Measurements from ENCODE around the gene POU1F1. TPM values are rescaled to one million over a fixed set of nuclear protein-coding genes. Genes with fewer than 3 reads are reported as not detected.
"Not testable (repeated sequence)": the region's sequence is repeated elsewhere in the genome, so short reads cannot be mapped to it uniquely, and the experiment has no call there.

The POU1F1 gene, protein sequence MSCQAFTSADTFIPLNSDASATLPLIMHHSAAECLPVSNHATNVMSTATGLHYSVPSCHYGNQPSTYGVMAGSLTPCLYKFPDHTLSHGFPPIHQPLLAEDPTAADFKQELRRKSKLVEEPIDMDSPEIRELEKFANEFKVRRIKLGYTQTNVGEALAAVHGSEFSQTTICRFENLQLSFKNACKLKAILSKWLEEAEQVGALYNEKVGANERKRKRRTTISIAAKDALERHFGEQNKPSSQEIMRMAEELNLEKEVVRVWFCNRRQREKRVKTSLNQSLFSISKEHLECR
- not detected in 2 replicates for total RNA-seq

DNA sequence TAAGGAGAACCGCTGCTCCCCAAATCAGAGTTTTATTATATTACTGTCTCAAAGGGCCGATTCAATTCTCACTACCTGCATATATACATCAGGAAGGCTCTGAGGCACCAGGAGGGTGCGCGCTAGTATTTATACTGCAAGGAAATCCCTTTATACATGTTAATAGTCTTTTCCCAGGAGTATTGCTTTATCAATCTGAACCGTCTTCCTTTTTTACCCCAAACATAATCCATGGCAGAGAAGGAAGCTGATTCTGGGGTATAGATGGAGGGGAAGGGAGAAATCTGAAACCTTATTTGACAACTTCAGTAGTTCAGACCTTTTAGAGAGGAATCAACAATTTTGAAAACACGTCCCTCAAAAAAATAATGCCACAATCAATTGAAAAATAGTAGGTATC lies at the start of gene POU1F1:
TSS of gene POU1F1 (minus strand) at position 101 of the 400 bp plus-strand sequence. CDS start 122 bp downstream, outside the sequence.
- no peak for DNase-seq (ENCODE audit: low read depth, low spot score)

DNA sequence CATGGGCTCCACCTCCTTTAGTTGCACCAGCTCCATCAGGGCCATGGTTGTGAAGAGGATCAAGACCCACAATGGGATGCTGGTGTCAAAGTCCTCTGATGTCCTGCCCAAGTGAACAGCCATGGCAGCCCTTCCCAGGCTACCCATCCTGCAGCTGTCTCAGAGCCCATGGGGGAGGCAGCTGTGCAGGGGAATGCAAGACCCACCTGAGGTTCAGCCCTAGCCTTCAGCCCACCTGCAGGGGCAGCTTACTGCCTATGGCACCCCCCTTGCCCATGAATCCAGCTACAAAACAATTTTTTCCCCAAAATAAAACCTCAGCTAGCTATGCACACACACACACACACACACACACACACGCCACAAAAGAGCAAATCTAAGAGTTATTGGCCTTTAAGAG lies 48.2 kb upstream of the POU1F1 start:
- no peak for DNase-seq (ENCODE audit: low read depth, low spot score)

DNA sequence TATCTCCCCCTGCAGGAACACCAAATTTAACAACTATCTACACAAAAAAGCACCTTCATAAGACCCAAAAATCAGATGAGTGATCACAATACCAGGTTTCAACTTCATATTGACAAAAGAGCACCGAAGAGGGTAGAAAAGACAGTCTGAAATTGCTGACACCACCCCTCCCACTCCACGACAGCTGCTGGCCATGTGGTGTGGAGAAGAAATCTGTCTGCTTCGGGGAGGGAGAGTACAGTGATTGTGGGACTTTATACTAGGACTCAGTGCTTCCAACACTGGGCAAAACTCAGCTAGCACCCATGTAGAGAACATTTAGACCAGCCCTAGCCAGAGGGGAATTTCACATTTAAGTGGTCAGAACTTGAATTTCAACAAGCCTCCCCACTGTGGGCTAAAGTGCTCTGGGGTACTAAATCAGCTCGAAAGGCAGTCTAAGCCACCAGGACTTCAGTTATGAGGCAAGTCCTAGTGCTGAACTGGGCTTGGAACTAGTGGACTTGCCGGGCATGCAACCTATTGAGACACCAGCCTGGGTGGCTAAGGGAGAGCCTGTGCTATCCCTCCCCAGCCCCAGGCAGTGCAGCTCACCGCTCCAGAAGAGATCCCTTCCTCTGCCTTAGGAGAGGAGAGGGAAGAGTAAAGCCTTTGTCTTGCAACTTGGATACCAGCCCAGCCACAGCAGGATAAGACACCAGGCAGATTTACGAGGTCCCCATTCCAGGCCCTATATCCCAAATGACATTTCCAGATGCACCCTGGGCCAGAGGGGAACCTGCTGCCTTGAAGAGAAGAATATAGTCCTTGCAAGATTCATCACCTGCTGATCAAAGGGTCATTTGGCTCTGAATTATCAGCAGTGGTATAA lies 44.6 kb upstream of the POU1F1 start:
- DNase-seq (ENCODE audit: low read depth, low spot score): no peak

DNA sequence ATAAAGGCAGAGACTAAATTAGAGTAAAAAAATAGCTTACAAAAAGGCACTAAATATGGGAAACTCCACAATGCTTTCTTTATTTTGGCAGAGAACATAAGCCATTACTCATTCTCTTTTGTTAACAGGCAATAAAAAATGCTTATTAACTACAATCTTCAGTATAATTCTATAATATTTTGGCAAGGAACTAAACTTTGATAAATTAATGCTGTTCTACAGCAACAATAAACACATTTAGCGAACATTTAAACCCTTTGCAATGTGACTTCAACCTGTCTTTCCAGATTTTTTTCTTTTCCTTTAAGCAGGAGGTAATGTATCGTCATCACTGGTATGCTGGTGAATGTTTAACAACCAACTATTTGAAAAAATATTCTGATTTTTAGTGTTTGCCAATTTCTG lies 42.2 kb upstream of the POU1F1 start:
- DNase-seq (ENCODE audit: low read depth, low spot score): no peak

DNA sequence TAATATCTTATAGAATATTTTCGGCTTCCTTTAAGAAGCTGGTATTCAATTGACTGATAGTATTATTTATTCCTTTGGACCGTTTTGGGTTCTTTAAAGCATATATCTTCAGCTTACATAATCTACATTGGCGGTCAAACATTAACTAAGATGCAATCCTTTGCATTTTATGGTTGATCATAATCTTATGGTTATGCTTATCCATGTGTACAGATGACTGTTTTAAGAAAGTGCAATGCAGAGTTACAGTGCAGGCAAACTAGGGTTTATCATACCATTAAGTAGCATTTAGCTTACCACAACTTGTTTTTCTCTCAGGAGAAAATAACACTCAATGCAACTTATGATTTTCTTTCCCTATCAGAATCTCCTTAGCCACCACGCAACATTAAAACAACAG lies 41.4 kb upstream of the POU1F1 start:
- no peak for DNase-seq (ENCODE audit: low read depth, low spot score)

DNA sequence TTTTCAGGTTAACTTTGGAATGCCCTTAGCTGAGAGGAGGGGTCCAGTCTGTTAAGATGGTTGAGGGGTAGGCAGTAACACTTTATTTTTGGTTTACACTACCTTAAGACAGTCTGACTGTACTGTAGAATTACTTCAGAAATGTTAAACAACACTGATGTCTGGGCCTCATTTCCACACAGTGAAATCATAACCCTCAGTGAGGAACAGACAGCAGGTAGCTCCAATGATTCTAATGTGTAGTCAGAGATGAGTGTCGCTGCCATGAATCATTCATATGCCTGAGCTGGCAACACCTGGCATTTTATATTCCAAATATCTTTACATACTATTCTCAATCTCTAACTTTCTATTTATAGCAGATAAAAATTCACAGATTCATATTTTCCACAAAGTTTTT lies 37.3 kb upstream of the POU1F1 start:
- no peak for DNase-seq (ENCODE audit: low read depth, low spot score)

DNA sequence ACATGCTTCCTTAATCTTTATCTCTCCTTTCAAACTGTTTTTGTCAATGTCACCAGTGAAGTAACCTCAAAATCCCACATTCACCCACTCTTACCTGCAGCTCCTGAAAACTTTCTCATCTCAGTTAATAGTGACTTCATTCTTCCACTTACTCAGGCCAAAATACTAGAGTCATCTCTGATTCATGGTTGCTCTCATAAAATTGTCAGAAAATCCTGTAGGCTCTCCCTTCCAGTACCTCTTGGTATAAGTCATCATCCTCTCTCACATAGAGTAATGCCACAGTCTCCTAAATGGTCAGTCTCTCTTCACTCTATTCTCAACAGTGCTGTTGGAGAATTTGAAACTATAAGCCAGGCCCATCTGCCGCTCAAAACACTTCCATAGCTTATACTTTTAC lies 34.9 kb upstream of the POU1F1 start:
- DNase-seq (ENCODE audit: low read depth, low spot score): no peak

DNA sequence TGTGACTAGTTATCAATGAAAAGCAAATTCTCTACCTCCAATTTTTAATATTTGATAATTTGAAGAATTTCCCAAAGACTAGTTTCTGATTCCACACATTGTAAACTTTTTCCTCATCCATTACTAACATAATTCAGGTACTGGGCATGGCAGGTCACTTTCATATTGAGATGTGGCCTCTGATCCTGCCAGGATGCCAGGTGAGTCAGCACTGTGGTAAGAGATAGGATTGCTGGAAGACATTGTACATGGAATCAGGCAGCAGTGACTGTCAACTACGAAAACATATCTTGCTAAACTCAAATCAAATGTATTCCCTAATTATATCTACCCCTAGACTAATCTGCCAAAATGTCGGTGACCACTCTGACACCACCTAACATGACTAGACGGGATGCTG lies 33.2 kb upstream of the POU1F1 start:
- DNase-seq (ENCODE audit: low read depth, low spot score): no peak

DNA sequence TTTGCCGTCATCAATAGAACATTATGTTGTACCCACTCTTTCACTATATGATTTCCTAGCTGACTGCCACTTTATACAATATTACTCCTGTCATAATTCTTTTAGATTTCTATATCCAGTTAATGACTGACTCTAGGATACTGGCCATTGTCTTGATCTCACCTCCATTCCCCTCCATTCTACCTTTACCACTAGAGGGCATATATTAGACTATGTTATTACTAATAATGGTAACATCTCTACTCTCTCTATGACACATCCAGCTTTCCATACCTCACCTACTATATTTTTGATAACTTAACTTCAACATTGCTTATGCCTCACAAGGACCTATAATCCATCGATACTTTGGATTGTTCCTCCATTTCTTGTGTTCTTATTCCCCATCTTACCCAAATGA lies 31.4 kb upstream of the POU1F1 start:
- no peak for DNase-seq (ENCODE audit: low read depth, low spot score)

DNA sequence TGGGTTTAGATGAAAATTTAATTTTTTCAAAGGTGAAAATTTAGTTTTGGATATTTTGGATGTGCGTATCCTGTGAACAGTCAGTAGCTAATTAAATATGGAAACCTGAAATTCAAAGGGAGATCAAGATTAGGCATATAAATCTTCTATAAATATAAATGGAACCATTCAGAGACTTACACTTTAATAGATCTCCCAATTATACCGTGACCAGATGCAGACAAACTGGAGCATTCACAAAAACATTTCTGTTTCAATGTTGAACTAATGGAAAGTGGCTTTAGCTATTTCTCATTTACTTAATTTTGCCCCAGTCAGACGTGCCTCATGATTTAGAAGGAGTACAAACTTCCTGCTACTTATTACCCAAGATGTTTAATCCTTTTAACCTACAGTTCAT lies 29.1 kb upstream of the POU1F1 start:
- no peak for DNase-seq (ENCODE audit: low read depth, low spot score)

DNA sequence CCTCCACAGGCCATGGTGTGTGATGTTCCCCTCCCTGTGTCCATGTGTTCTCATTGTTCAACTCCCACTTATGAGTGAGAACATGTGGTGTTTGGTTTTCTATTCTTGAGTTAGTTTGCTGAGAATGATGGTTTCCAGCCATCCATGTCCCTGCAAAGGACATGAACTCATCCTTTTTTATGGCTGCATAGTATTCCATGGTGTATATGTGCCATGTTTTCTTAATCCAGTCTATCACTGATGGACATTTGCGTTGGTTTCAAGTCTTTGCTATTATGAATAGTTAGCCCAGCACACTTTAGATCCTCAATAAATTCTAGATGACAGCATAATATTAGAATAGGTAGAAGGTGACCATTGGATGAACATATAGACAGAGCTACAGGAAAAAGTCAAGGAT lies 28.6 kb upstream of the POU1F1 start:
- DNase-seq (ENCODE audit: low read depth, low spot score): not testable (repeated sequence)

DNA sequence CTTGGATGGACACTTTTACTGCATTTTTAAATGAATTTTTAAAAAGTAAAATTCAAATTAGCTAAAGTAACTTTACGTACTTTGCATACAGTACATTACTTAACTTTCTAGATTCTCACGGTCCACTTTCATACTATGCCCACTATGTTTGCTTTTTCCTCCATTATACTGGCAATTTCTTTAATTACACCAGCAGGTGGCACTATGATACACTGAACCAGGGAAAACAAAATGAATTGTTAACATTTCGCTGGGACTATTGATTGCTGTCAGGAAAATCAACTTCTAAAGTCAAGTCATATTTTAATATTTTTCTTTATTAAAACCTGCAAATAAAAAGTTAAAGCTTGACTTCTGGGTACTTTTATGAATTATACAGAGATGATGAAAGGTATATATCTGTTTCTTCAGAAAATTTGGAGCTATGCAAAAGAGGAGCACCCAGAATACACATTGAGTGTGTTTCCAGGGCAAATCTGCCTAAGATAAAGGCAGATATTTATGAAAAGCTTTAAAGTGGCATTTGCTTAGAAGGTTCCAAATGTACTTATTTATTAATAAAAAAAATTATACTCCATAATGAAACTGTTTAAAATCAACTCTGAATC lies 21.8 kb upstream of the POU1F1 start:
- DNase-seq (ENCODE audit: low read depth, low spot score): no peak

DNA sequence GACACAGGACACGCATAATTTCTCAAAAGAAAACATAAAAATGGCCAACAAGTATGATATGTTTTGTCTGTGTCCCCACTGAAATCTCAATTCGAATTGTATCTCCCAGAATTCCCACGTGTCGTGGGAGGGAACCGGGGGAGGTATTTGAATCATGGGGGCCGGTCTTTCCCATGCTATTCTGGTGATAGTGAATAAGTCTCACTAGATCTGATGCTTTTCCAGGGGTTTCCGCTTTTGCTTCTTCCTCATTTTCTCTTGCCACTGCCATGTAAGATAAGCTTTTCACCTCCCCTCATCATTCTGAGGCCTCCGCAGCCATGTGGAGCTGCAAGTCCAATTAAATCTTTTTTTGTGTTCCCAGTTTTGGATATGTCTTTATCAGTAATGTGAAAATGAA lies 12.1 kb upstream of the POU1F1 start:
- no peak for DNase-seq (ENCODE audit: low read depth, low spot score)

DNA sequence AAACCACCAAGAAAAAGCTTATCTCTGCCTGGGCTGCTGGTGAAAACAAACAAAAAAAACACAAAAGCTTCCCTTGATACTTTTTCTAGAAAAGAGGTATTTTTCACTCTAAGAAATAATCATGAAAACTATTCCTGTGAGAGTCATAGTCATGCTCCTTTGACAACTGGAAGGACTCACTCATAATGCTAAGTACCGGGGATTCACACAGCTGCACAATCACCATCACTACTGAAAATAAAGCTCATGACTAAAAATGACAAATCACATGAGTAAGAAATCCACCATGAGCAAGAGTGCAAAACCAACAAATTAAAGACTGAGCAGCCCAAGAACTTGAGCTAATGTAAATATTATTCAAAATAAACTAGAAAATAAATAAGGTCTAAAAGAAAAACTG lies 10.6 kb upstream of the POU1F1 start:
- no peak for DNase-seq (ENCODE audit: low read depth, low spot score)

DNA sequence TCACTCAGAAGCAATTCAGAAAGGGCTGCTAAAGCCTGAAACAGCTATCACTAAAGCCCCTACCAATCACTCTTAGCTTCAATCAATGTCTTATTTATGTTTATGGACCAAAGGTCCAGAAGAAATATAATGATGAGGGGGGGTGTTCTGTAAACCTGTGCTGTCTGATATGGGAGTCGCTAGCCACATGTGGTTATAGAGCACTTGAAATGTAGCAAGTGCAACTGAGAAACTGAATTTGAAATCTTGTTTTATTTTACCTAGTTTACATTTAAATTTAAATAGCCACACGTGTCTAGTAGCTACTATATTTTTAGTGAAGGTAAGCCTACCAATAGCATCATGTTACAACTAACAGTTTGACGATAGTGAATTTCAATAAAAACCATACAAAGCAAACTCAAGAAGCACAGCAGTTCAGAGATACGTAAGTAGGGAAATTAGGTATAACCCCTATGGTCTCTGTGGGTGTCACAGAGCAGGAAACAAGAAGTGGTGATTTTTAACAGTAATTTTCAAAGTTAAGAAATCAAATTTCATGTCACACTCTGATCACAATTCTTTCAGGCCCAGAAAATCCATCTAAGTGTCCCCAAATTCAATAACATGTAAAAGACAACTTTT lies 3.6 kb downstream of the POU1F1 start:
- DNase-seq (ENCODE audit: low read depth, low spot score): no peak

DNA sequence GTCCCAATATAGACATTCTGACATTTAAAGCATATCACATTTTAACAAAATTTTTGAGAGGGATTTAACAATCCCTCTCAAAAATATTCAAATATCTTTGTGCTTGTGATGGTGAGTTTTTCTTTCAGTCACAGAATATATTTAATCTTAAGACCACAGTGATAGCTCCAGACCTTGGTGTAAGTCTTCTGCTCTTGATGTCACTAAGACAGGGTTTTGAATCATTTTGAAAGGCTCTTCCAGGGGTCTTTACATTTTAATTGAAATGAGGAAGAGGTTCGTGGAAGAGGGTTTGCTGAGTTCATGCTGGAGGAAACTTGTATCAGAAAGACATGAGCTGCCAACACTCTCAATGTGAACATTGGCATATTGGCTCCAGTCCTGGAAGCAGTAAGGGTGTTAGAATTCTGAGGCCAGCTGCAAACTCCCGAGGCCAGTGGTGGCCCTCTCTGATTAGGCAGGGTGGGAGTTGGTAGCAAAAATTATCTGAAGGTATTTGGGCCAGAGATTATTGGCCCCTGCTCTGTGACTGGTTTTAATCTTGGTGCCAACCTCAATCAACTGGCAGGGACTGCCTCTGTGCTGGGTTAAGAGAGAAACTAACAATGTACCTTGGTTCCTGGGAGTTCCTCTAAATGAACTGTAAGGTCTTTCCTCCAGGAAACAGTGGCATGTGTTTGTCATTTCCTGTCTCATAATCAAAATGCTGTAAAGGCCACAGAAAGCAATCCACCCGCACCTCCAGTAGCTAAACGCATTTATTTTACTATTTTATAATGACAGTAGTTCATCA lies 5.3 kb downstream of the POU1F1 start:
- peak; percentile 17 for DNase-seq (ENCODE audit: low read depth, low spot score)

DNA sequence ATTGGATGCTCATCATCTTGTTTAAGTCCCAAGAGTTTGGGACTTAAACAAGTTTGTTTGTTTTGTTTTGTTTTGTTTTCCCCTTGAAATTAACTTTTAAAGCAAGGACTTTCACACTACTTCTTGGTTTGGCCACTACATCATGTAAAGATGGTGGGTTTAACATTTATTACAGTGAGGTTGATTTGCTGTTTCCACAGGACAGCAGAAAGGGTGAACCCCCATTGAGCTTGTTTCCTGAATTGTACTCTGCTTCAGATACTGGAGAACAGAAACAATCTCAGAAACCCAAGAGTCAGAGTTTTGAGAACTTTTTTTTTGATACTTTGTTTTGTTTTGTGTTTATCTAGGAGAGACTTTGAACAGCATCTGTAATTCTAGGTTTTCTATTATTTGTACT lies 6.7 kb downstream of the POU1F1 start:
- no peak for DNase-seq (ENCODE audit: low read depth, low spot score)

DNA sequence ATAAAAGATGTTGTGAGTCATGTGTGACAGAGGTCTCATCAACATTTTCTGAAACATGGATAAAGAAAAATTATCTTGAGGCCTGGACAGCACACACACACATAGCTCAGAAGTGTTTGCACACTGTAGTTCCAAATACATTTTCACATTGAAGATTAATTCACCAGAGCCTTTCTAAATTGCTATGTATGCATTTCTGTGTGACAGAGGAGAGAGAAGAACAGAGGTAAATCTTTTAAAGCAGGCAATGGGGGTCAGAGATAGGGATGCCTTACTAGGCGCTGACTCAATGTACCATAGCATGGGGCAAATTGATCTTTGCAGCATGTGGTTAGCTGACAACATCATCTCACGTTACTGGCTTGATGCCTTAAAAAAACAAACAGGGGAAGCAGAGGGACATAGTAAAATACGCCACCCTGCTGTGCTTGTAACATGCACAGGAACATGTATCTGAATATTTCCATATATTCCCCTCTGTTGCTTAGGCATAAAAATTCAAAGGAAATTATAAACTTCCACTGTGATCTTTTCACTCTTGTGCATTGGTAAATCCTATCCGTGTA lies 7.7 kb downstream of the POU1F1 start:
- DNase-seq (ENCODE audit: low read depth, low spot score): no peak

DNA sequence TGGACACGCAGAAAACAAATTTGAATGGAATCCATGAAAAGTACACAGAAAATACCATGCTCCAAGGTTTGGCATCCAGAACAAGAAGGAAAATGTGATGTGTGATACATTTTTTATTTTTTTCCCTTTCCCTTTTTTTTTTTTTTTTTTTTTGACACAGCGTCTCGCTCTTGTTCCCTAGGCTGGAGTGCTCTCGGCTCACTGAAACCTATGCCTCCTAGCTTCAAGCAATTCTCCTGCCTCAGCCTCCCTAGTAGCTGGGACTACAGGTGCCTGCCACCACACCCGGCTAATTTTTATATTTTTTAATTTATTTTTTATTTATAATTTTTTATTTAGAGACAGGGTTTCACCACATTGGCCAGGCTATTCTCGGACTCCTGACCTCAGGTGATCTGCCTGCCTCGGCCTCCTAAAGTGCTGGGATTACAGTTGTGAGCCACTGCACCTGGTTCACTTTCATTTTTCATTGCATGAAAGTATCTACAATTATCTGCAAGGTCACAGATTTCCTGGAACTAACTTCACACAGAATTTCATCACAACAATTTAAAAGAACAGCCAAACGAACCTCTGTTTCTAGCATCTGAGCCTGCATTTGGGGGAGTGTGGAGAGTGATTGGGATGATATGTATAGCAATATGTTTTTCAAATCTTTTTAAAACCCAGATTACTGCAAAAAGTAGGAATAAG lies 8.3 kb downstream of the POU1F1 start:
- no peak for DNase-seq (ENCODE audit: low read depth, low spot score)

DNA sequence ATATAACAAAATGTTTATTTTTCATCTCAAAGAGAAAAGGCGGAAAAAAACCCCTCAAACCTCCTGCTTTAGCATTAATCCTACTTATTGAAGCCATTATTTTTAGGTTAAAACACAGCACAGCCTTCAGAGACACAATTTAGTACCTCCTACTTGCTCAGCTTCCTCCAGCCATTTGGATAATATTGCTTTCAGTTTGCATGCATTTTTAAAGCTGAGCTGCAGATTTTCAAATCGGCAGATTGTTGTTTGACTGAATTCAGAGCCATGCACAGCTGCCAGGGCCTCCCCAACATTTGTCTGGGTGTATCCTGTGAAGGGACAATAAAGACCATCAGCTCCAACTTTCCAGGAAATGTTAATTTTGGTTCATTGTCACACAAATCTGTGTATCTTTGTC lies 14.5 kb downstream of the POU1F1 start:
- no peak for DNase-seq (ENCODE audit: low read depth, low spot score)

Measured in pulmonary artery endothelial cell (primary cell).